PC-3 (cell line): ENCODE data around the gene IL17RC.

ENCODE experiments used
- EZH2phosphoT487 ChIP-seq: fragments of 300-600 bp; sonication (generic); IDR thresholded peaks from 2 replicates; pipeline ENCODE4 v1.6.1; 2018; ENCODE audit warnings: mild to moderate bottlenecking, antibody characterized with exemption, low read length, borderline replicate concordance
- TF ChIP-seq, protein P1 (sequence below): fragments of 300-600 bp; sonication (generic); conservative IDR thresholded peaks from 2 replicates; pipeline ENCODE4 v1.5.1; 2017; ENCODE audit warnings: antibody characterized with exemption, low read depth, mild to moderate bottlenecking, low read length

DNA sequence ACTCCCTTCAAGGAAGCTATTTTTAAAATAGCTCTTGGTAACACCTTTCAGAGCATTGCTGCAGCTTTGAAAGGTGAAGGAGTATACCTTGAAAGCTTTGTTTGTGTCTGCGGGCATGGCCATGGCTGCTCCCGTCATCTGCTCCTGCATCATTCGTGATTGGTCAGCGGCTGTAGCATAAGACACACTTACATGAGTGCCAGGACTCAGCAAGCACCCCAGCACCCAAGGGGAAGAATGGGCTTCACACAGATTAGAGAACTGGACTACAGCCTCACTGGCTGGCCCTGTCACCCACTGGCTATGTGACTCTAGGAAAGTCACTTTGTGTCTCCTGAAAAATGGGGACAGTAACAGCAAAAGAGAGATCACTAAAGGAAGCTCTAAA, 52.7 kb downstream of the IL17RC start:
- TF ChIP-seq, protein P1, sequence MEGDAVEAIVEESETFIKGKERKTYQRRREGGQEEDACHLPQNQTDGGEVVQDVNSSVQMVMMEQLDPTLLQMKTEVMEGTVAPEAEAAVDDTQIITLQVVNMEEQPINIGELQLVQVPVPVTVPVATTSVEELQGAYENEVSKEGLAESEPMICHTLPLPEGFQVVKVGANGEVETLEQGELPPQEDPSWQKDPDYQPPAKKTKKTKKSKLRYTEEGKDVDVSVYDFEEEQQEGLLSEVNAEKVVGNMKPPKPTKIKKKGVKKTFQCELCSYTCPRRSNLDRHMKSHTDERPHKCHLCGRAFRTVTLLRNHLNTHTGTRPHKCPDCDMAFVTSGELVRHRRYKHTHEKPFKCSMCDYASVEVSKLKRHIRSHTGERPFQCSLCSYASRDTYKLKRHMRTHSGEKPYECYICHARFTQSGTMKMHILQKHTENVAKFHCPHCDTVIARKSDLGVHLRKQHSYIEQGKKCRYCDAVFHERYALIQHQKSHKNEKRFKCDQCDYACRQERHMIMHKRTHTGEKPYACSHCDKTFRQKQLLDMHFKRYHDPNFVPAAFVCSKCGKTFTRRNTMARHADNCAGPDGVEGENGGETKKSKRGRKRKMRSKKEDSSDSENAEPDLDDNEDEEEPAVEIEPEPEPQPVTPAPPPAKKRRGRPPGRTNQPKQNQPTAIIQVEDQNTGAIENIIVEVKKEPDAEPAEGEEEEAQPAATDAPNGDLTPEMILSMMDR = no peak
- no peak for TF ChIP-seq EZH2phosphoT487
